Pancreas (tissue), 10 donors: ENCODE data around the gene ZNF674. TPM values are rescaled to one million over a fixed set of nuclear protein-coding genes. Genes with fewer than 3 reads are reported as not detected.
"Not testable (repeated sequence)": the region's sequence is repeated elsewhere in the genome, so short reads cannot be mapped to it uniquely, and the experiment has no call there.

ENCODE experiments used
- ATAC-seq, 4 donors: fragments of 200-7000 bp; cut with Tn5 transposase; one replicate each; pipeline versions ENCODE4 v1.8.0 to v1.9.1; 2020; ENCODE audit warnings: mild to moderate bottlenecking in 4 of 4, moderate library complexity in 4 of 4
- DNase-seq, 6 donors: peaks; one replicate each; pipeline ENCODE4 v3.0.0-alpha.2; 2020
- FAIRE-seq: peaks from 2 replicates; lab custom pipeline; 2012; peaks lifted over from hg19 to GRCh38; lab: Jason Lieb, UNC
- H3K27ac ChIP-seq, 4 donors: fragments of 200-600 bp; sonication (generic); 1 replicate in 3 of 4; 2 replicates in 1 of 4; pipeline versions ENCODE4 v1.5.0 to v1.8.0; 2020
- H3K27me3 ChIP-seq, 4 donors: fragments of 200-600 bp; one replicate each; pipeline ENCODE4 v1.8.0; 2021
- H3K36me3 ChIP-seq, 3 donors: fragments of 200-600 bp; sonication (generic) in 1 of 3; one replicate each; pipeline versions ENCODE4 v1.5.0 to v1.8.0; 2020 to 2021
- H3K4me1 ChIP-seq, 3 donors: fragments of 200-600 bp; one replicate each; pipeline ENCODE4 v1.8.0; 2021
- H3K4me3 ChIP-seq, 4 donors: fragments of 200-600 bp; sonication (generic) in 2 of 4; one replicate each; pipeline versions ENCODE4 v1.5.0 to v1.8.0; 2020 to 2021
- H3K9me3 ChIP-seq, 4 donors: fragments of 200-600 bp; one replicate each; pipeline ENCODE4 v1.8.0; 2021
- WGBS, 2 donors: extraction: QIAGEN DNeasy Blood & Tissue Kit; methylation state at CpG; one replicate each; pipeline ENCODE4 v1.1.7; 2013; 5-methylcytosine and 5-hydroxymethylcytosine counted together
- intact Hi-C, 3 donors: fragments of 100-400 bp; cut with DNase I; formaldehyde crosslinking; loops; one replicate each; pipeline versions ENCODE4 v1.11.1 to v1.14.2; 2022
- polyA plus RNA-seq, 2 donors: library from polyadenylated mRNA; stranded (reverse); fragments of 200-250 nt; gene quantifications; one replicate each; pipeline ENCODE4 v1.2.3, GENCODE V29; 2013
- total RNA-seq, 6 donors: library from RNA; stranded (reverse); fragmentation: NEBNext Ultra II Directional in 4 of 6; extraction: Animal tissue kit (Norgen Biotek cat#: 25700) in 4 of 6; gene quantifications; one replicate each; pipeline versions ENCODE4 v1.2.1 to v1.2.4, GENCODE V29; 2021 to 2023
- TF ChIP-seq, protein P1 (sequence below), 4 donors: fragments of 200-600 bp; sonication (generic) in 3 of 4; IDR thresholded peaks; one replicate each; pipeline versions ENCODE4 v1.5.0 to v1.8.0; 2021; ENCODE audit warnings: antibody characterized with exemption in 4 of 4
- donor health status: healthy with polysubstance abuse.
- donor health status: DM: no; HTN: no; CAD: no; lungs with moderate emphysema.
- donor health status: DM: no; HTN: no; CAD: no.
- donor health status: control.
- donor health status: control.
- donor health status: Bipolar disorder and iron deficiency.
- donor health status: DM: yes; HTN: yes; CAD: no.
- donor health status: DM: no; HTN: no; CAD: no.
- donor health status: DM: no; HTN: no; CAD: no.
- donor health status: DM: yes; HTN: yes; CAD: no.

The ZNF674 gene
- total and polyA plus RNA-seq, 8 donors: 0.80 to 2.8 (median 1.4) TPM

DNA sequence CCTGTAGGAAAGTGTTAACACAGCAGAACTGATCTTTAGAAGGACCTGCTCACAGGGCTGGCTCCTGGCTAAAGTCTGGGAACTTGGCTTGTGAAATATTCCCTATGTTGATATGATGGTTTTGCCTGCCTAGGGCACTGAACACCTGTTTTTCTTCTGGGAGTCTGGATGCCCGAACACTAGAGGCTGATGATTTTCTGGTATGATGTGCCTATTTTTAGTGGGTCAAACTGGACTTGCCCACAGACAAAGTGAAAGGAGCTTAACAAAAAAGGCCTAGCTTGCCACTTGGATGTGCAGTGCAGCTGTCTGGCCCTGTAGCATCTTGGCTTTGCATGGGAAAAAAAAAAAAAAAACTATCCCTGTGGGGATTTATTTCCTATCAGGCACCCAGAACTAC, 39.1 kb downstream of the ZNF674 start:
- no peaks in the 10 kb centered on the region for H3K9me3 ChIP-seq
- FAIRE-seq: no peak

DNA sequence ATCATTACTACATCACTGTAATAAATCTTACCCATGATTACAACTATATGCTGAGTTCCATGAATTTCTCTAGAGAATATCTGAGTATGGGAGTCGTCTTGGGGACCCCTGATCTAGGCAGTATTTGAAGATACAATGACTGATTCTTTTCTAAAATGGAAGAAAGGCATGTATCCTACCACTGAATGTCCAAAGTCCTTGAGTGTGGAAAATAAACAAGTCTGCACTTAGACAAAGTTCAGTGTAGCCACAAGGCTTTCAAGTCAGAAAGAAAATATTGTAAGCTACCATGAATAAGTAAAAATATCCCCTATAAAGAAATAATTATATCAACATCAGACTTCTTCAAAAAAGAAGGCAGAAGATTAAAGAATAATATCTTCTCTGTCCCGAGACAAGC, 42.4 kb downstream of the ZNF674 start:
- WGBS, 2 donors: 63 to 90% methylated on average over 2 of the region's 2 CpGs

More for the DNA sequence above, 39.1 kb downstream of the ZNF674 start:
- H3K4me3 ChIP-seq: no peak overlapping the region
- TF ChIP-seq, protein P1, sequence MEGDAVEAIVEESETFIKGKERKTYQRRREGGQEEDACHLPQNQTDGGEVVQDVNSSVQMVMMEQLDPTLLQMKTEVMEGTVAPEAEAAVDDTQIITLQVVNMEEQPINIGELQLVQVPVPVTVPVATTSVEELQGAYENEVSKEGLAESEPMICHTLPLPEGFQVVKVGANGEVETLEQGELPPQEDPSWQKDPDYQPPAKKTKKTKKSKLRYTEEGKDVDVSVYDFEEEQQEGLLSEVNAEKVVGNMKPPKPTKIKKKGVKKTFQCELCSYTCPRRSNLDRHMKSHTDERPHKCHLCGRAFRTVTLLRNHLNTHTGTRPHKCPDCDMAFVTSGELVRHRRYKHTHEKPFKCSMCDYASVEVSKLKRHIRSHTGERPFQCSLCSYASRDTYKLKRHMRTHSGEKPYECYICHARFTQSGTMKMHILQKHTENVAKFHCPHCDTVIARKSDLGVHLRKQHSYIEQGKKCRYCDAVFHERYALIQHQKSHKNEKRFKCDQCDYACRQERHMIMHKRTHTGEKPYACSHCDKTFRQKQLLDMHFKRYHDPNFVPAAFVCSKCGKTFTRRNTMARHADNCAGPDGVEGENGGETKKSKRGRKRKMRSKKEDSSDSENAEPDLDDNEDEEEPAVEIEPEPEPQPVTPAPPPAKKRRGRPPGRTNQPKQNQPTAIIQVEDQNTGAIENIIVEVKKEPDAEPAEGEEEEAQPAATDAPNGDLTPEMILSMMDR (IDR thresholded peaks at IDR 0.05): no peak
- DNase-seq: no peak
- H3K36me3 ChIP-seq: no peaks in the 10 kb centered on the region
- no peaks in the 10 kb centered on the region for H3K4me1 ChIP-seq
- ATAC-seq: no peak
- peaks cover 0 to 5% (median 0%) of the 10 kb centered on the region in 4 donors for H3K27me3 ChIP-seq
- intact Hi-C loops: no loop called here
- H3K27ac ChIP-seq: no peak overlapping the region
- WGBS, 2 donors: 76 to 100% methylated on average over 1 of the region's 1 CpG

DNA sequence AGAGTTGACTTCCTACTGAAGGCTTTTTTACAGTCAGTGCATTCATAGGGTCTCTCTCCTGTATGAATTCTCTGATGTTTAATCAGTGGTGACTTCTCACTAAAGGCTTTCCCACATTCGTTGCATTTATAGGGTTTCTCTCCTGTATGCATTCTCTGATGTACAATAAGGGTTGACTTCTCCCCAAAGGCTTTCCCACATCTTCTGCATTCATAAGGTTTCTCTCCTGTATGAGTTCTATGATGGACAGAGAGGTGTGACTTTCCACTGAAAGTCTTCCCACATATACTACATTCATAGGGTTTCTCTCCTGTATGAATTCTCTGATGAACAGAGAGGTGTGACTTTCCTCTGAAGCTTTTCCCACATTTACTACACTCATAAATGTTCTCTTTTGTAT, 45.2 kb downstream of the ZNF674 start:
- TF ChIP-seq, protein P1 (IDR thresholded peaks at IDR 0.05): no peak
- intact Hi-C loops: no loop called here
- Histone ChIP-seq H3K4me1 (no peaks in the 10 kb centered on the region), H3K27ac (no peak overlapping the region), H3K9me3 (peaks cover 0 to 2% (median 0%) of the 10 kb centered on the region in 4 donors), H3K4me3 (no peak overlapping the region), H3K36me3 (no peaks in the 10 kb centered on the region), H3K27me3 (no peaks in the 10 kb centered on the region)
- 69 to 90% methylated on average over 1 of the region's 1 CpG for WGBS, 2 donors
- FAIRE-seq (no peak), DNase-seq (no peak), ATAC-seq (no peak)

More for the DNA sequence above, 42.4 kb downstream of the ZNF674 start:
- intact Hi-C loops: no loop called here
- H3K27ac ChIP-seq: no peak overlapping the region
- ATAC-seq (no peak), DNase-seq (no peak), FAIRE-seq (peak; percentile 45)
- TF ChIP-seq, protein P1 (IDR thresholded peaks at IDR 0.05): no peak
- H3K36me3 ChIP-seq: no peaks in the 10 kb centered on the region
- H3K4me3 ChIP-seq: no peak overlapping the region
- no peaks in the 10 kb centered on the region for H3K4me1 ChIP-seq
- peaks cover 0 to 5% (median 0%) of the 10 kb centered on the region in 4 donors for H3K27me3 ChIP-seq
- peaks cover 0 to 2% (median 0%) of the 10 kb centered on the region in 4 donors for H3K9me3 ChIP-seq

DNA sequence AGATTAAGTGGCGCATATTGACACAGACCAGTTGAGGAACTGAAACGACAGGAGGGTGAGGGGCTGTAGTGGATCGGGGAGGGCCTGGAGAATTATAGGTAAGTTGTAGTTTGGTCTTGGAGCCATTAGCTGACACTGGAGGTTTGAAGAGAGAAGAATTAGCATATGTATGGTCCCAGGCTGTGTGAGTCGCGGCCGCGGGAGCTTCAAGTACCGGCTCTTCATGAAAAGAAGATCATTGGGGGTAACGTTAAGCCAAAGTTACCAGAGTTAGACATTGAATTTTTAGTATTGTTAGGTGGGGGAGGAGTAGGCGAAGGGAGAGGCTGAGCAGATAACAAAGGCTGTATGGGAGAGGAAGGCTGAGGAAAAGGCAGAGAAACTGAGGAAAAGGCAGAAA, 56.5 kb downstream of the ZNF674 start:
- ATAC-seq: no peak
- H3K4me1 ChIP-seq: no peaks in the 10 kb centered on the region
- no peaks in the 10 kb centered on the region for H3K27me3 ChIP-seq
- no peak for DNase-seq
- H3K27ac ChIP-seq: no peak overlapping the region
- no peak overlapping the region for H3K4me3 ChIP-seq
- intact Hi-C loops: no loop called here
- H3K36me3 ChIP-seq: no peaks in the 10 kb centered on the region
- no peaks in the 10 kb centered on the region for H3K9me3 ChIP-seq
- 73 to 89% methylated on average over 10 of the region's 10 CpGs for WGBS, 2 donors
- no peak for FAIRE-seq
- TF ChIP-seq, protein P1 (IDR thresholded peaks at IDR 0.05): no peak

DNA sequence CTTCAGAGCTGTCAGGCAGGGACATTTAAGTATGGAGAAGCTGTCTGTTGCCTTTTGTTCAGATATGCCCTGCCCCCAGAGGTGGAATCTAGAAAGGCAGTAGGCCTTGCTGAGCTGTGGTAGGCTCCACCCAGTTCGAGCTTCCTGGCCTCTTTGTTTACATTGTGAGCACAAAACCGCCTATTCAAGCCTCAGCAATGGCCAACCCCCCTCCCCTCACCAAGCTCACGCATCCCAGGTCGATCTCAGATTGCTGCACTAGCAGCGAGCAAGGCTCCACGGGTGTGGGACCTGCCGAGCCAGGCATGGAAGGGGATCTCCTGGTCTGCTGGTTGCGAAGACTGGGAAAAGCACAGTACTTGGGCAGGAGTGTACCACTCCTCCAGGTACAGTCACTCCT, 59.3 kb downstream of the ZNF674 start:
- H3K4me1 ChIP-seq: no peaks in the 10 kb centered on the region
- no peaks in the 10 kb centered on the region for H3K36me3 ChIP-seq
- TF ChIP-seq, protein P1 (IDR thresholded peaks at IDR 0.05): no peak
- DNase-seq (no peak), FAIRE-seq (no peak), ATAC-seq (no peak)
- H3K27ac ChIP-seq: no peak overlapping the region
- H3K27me3 ChIP-seq: no peaks in the 10 kb centered on the region
- no peaks in the 10 kb centered on the region for H3K9me3 ChIP-seq
- intact Hi-C loops: no loop called here
- no peak overlapping the region for H3K4me3 ChIP-seq
- whole genome bisulfite sequencing, 2 donors: 67 to 88% methylated on average over 8 of the region's 8 CpGs

DNA sequence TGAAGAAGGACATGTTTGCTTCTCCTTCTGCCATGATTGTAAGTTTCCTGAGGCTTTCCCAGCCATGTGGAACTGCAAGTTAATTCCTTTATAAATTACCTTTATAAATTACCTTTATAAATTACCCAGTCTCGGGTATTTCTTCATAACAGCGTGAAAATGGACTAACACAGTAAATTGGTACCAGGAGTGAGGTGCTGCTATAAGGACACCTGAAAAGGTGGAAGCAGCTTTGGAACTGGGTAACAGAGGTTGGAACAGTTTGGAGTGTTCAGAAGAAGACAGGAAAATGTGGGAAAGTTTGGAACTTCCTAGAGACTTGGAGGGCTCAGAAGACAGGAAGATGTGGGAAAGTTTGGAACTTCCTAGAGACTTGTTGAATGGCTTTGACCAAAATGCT, 66.6 kb downstream of the ZNF674 start:
- ATAC-seq, FAIRE-seq, H3K9me3 ChIP-seq, H3K27me3 ChIP-seq, H3K27ac ChIP-seq, H3K4me3 ChIP-seq, DNase-seq, intact Hi-C loops, H3K36me3 ChIP-seq, H3K4me1 ChIP-seq: not testable (repeated sequence)
- WGBS, 2 donors: 63 to 93% methylated on average over 2 of the region's 2 CpGs
